K562 (cell line): ENCODE measurements around the gene POR. TPM values are rescaled to one million over a fixed set of nuclear protein-coding genes. Genes with fewer than 3 reads are reported as not detected.
A peak's percentile ranks its signal among the peaks of the same experiment; 100 is the strongest.

Experiments used
- ATF1 ChIP-seq, 2 experiments: fragments of 450-650 bp in 1 of 2; IDR thresholded peaks; 2 replicates each; pipeline ENCODE4 v1.6.1; 2016; ENCODE audit warnings: missing compliant biosample characterization in 1 of 2, missing genetic modification characterization in 1 of 2
- ATF2 ChIP-seq: sonication (generic); formaldehyde crosslinking; IDR thresholded peaks from 2 replicates; pipeline ENCODE4 v1.8.1; 2022; ENCODE audit warnings: missing genetic modification reagents
- CHD7 ChIP-seq: fragments of 200-600 bp; sonication (generic); IDR thresholded peaks from one replicate; pipeline ENCODE4 v1.6.1; 2012; ENCODE audit warnings: mild to moderate bottlenecking, low read depth, low read length, inconsistent platforms
- CSDE1 ChIP-seq, 2 experiments: fragments of 450-650 bp; IDR thresholded peaks; 2 replicates each; pipeline ENCODE4 v1.6.1; 2016; ENCODE audit warnings: mild to moderate bottlenecking in 1 of 2
- ESRRA ChIP-seq: fragments of 450-650 bp; IDR thresholded peaks from 2 replicates; pipeline ENCODE4 v1.6.1; 2014; ENCODE audit warnings: low read depth, mild to moderate bottlenecking, moderate library complexity, borderline replicate concordance
- FIP1L1 ChIP-seq: fragments of 200-400 bp; formaldehyde crosslinking; IDR thresholded peaks from 2 replicates; pipeline ENCODE4 v1.6.1; 2018; ENCODE audit warnings: mild to moderate bottlenecking, low read depth, low read length; ENCODE audit not compliant: poor library complexity, severe bottlenecking
- IRF2 ChIP-seq: sonication (generic); formaldehyde crosslinking; IDR thresholded peaks from 2 replicates; pipeline ENCODE4 v1.8.1; 2022; ENCODE audit warnings: mild to moderate bottlenecking, missing genetic modification reagents
- MBD1 ChIP-seq: fragments of 250-450 bp; sonication (Bioruptor Pico); IDR thresholded peaks from 2 replicates; pipeline ENCODE4 v1.8.0; 2022; ENCODE audit warnings: inconsistent platforms
- OTX1 ChIP-seq: fragments of 450-650 bp; formaldehyde crosslinking; IDR thresholded peaks from 2 replicates; pipeline ENCODE4 v1.4.0; 2022; ENCODE audit warnings: mild to moderate bottlenecking
- SRSF7 ChIP-seq: fragments of 200-400 bp; formaldehyde crosslinking; optimal IDR thresholded peaks from 2 replicates; pipeline ENCODE3; 2017; ENCODE audit warnings: mild to moderate bottlenecking, low read depth, low read length
- TOE1 ChIP-seq, 2 experiments: fragments of 450-650 bp in 1 of 2; sonication (generic) in 1 of 2; formaldehyde crosslinking in 1 of 2; IDR thresholded peaks; 2 replicates each; pipeline versions ENCODE4 v1.7.1 to v1.8.0; 2016 to 2022; ENCODE audit warnings: borderline replicate concordance in 2 of 2, mild to moderate bottlenecking in 2 of 2, antibody characterized with exemption in 1 of 2, inconsistent platforms in 1 of 2, low read depth in 1 of 2, missing genetic modification reagents in 1 of 2, moderate library complexity in 1 of 2
- XRCC4 ChIP-seq: IDR thresholded peaks from one replicate; pipeline ENCODE4 v1.6.1; 2011; ENCODE audit not compliant: insufficient read depth, insufficient read length; ENCODE audit errors: extremely low read depth
- polyA plus RNA-seq, 8 experiments: library from polyadenylated mRNA; depleted of rRNA in 4 of 8; stranded (reverse) in 5 of 8; unstranded in 3 of 8; fragments of >200 nt; fragmentation: Nextera tagmentation in 2 of 8; fragmentation: Illumina TruSeq in 1 of 8; extraction: Ambion mirVana in 2 of 8; extraction: Trizol in 1 of 8; gene quantifications; 2 replicates each; pipeline versions ENCODE4 v1.2.1 to v1.2.3, GENCODE V29; 2011 to 2014; ENCODE audit warnings: inconsistent platforms in 1 of 8, missing spikeins in 1 of 8
- total RNA-seq, 7 experiments: library from RNA; depleted of rRNA in 6 of 7; stranded (reverse); fragments of >200 nt in 6 of 7; fragmentation: Illumina TruSeq in 2 of 7; extraction: Trizol in 2 of 7; gene quantifications; 2 replicates each; pipeline versions ENCODE4 v1.2.1 to v1.2.3, GENCODE V29; 2011 to 2021; ENCODE audit warnings: low replicate concordance in 1 of 7

Gene POR
- total and polyA plus RNA-seq, 9 of the 15 experiments (the other 6 are each of a cell fraction or from before 2014, with no cell fraction given) = 4.7 to 142 (median 40.8) TPM

- TF ChIP-seq MBD1 (CRISPR knock-in tag) (peak; percentile 74; the same call in 1 of the 2 replicates), IRF2 (no peak), ESRRA (no peak), OTX1 (CRISPR knock-in tag) (peak; percentile 89), CSDE1 (IDR thresholded peaks at IDR 0.05) (no peak), TOE1 (IDR thresholded peaks at IDR 0.05; ENCODE audit: borderline replicate concordance) (no peak), TOE1 (CRISPR knock-in tag; IDR thresholded peaks at IDR 0.05; ENCODE audit: borderline replicate concordance, low read depth) (no peak), FIP1L1 (no peak), XRCC4 (no peak), ATF1 (CRISPR knock-in tag; IDR thresholded peaks at IDR 0.05) (no peak), ATF1 (tag; IDR thresholded peaks at IDR 0.05) (no peak), SRSF7 (no peak), CHD7 (no peak), ATF2 (no peak)
These were observed 101.4 kb downstream of the POR start (continued) for GRCh38 chr7:76016191-76016947.
